ENCODE data around the gene PLEKHA1.

Gene PLEKHA1

DNA sequence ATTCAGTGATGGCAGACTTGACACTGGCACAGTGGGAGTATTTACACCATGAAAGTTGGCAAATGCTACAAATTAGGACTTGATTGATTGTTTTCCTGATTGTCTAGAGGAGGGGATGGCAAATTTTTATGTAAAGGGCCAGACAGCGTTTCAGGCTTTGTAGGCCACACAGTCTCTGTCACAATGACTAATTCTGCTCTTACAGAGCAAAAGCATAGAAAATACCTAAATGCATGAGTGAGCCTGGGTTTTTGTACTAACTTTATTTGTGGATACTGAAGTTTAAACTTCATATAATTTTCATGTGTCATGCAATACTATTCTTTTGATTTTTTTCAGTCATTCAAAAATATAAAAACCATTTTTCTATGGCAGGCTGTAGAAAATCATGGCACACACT lies 71.0 kb downstream of the PLEKHA1 start:
- no peak for DNase-seq (ENCODE audit: low spot score)

DNA sequence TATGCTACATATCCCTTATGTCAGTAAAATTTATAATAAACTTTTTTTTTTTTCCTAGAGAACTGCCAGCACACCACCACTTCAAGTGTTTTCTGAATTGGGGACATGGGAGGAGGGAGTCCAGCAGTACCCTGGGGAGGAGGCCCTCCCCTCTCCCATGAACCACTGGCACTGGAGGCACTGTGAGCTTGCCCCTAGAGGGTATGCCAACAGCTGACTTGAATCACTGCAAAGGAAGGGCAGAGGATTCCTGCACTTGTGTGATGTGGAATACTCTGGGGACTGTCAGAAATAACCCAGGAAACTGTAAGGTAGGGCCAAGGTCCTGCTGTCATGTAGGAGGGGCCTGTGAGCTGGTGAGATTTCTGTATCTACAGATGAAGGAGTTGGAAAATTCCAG lies 71.4 kb downstream of the PLEKHA1 start:
- no peak for DNase-seq (ENCODE audit: low spot score)
- TF ChIP-seq, protein P1, sequence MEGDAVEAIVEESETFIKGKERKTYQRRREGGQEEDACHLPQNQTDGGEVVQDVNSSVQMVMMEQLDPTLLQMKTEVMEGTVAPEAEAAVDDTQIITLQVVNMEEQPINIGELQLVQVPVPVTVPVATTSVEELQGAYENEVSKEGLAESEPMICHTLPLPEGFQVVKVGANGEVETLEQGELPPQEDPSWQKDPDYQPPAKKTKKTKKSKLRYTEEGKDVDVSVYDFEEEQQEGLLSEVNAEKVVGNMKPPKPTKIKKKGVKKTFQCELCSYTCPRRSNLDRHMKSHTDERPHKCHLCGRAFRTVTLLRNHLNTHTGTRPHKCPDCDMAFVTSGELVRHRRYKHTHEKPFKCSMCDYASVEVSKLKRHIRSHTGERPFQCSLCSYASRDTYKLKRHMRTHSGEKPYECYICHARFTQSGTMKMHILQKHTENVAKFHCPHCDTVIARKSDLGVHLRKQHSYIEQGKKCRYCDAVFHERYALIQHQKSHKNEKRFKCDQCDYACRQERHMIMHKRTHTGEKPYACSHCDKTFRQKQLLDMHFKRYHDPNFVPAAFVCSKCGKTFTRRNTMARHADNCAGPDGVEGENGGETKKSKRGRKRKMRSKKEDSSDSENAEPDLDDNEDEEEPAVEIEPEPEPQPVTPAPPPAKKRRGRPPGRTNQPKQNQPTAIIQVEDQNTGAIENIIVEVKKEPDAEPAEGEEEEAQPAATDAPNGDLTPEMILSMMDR (IDR thresholded peaks at IDR 0.05; ENCODE audit: extremely low read depth, missing control alignments) = no peak

More for the DNA sequence above, 71.0 kb downstream of the PLEKHA1 start:
- TF ChIP-seq, protein P1 (IDR thresholded peaks at IDR 0.05; ENCODE audit: extremely low read depth, missing control alignments) = no peak

DNA sequence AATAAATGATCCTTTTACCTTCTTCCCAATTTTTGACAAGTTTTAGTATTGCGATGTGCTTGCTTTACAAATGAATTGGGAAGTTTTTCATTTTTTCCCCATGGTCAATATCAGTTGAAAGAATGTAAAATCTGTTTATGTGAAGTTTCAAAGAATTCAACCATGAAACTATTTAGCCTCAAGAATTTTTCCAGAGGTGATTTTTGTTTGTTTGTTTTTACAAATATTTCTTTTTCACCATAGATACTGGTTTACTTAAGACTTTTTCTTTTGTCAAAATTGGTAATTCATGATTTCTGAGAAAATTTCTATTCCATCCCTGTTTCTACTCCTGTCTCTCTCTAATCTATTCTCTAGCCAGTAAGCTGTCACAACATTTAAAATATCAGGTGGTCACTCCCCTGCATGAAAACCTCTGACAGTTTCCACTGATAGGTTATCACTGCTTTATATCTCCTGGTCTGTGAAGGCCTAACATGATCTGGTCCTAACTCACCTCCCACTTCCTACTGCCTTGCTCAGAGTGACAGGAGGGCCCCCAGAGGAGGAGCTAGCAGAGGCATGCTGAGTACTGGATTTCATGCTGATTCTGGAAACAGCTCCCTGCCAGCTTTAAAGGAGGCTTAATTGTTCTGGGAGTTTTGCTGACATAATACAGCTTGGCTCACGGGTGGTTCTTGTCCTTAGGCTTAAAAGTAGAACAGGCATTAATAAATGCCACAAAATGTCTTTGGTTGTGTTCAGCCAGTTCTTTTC lies 72.3 kb downstream of the PLEKHA1 start:
- DNase-seq (ENCODE audit: low spot score) = no peak
- TF ChIP-seq, protein P1 (IDR thresholded peaks at IDR 0.05; ENCODE audit: extremely low read depth, missing control alignments) = no peak

DNA sequence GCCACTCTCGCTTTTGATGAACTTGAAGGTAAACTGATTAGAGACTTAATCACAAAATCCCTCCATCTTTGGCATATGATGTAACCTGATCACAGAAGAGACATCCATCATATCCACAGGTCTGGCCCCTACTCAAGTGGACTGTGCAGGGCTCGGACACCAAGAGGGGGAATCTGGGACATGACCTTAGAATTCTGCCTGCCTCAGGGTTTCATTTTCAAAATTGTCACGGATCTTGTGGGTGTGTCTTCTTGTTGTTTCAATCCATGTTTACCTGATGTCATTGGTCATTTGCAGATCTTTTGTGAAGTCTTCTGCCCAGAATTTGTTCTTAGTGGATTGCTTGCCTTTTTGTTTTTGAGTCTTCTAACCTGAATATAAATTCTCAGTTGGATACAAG lies 74.1 kb downstream of the PLEKHA1 start:
- no peak for DNase-seq (ENCODE audit: low spot score)
- TF ChIP-seq, protein P1 (IDR thresholded peaks at IDR 0.05; ENCODE audit: extremely low read depth, missing control alignments) = no peak

DNA sequence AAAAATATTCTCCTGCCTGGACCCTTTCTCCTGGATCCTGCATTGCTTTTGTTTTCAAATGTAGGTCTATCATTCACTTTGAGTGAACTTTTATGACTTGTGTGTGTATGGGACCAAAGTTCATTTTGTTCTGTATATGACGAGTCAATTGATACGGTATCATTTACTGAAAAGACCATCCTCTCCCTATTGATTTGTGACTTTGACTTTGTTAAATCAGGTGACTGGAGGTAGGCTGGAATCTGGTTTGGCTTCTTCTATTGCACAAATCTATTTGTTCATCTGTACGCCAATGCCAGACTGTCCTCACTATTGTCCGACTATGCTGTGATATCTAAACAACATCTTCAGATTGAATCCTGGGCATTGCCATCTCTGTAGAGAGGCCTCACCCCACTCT lies 74.6 kb downstream of the PLEKHA1 start:
- TF ChIP-seq, protein P1 (IDR thresholded peaks at IDR 0.05; ENCODE audit: extremely low read depth, missing control alignments) = no peak
- DNase-seq (ENCODE audit: low spot score) = no peak

DNA sequence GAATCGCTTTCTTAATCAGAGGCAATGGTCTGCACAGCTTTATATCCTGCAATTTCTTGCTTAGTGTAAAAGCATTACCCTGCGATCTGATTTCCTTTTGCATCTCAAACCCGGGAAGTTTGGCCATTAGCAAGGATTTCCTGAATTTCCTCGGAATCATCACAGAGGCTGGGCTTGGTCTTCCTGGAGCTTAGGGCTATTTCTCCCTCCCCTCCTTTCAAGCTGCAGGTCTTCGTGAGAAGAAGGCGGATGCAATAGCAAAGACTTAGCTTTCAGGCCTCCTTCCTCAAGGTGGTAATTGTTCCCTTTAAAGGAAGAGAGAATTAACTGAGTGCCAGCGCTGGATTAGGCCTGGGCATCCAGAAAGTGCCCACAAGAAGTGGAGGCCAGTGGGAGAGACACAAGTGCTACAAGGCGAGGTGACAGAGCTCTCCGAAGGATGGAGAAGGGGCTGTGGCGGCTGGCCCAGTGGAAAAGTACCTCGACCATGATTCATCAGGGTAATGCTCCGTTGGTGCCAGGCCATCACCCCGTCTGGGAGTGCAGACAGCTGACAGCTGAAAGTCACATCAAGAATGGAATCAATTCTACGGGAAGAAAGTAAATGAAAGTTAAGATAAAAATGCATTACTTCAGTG lies 76.0 kb downstream of the PLEKHA1 start:
- DNase-seq (ENCODE audit: low spot score) = no peak
- TF ChIP-seq, protein P1 (IDR thresholded peaks at IDR 0.05; ENCODE audit: extremely low read depth, missing control alignments) = no peak

DNA sequence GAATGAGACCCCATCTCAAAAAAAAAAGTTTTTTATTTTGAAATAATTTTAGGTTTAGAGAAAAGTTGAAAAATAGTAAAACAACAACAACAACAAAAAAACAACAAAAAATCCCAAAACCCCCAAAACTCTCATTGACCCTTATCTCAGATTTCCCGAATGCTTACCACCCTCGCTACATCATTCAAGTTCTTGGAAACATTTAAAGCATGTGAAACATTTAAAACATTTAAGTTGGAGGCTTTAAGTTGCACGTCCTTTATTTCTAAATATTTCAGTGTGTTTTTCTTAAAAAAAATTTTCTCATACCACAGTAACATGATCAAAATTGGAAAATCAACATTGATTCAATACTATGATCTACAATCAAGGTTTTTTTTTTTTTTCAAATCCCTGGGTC lies 79.6 kb downstream of the PLEKHA1 start:
- TF ChIP-seq, protein P1 (IDR thresholded peaks at IDR 0.05; ENCODE audit: extremely low read depth, missing control alignments) = no peak
- DNase-seq (ENCODE audit: low spot score) = no peak

Data from GM20000 (cell line).